Uterus (tissue), 4 donors: ENCODE data around the gene ACSS2. TPM values are rescaled to one million over a fixed set of nuclear protein-coding genes. Genes with fewer than 3 reads are reported as not detected.

ENCODE experiments used
- DNase-seq, 2 donors: peaks; one replicate each; pipeline ENCODE4 v3.0.0-alpha.2; 2019 to 2020
- H3K27ac ChIP-seq, 2 donors: fragments of 200-600 bp; sonication (generic); 1 replicate in 1 of 2; 2 replicates in 1 of 2; pipeline ENCODE4 v1.5.1; 2016 to 2018
- H3K27me3 ChIP-seq, 2 donors: fragments of 200-600 bp; sonication (generic); one replicate each; pipeline ENCODE4 v1.5.1; 2018 to 2019; ENCODE audit warnings: control low read depth in 1 of 2
- H3K36me3 ChIP-seq, 2 donors: fragments of 200-600 bp; sonication (generic); one replicate each; pipeline ENCODE4 v1.5.1; 2019; ENCODE audit warnings: control low read depth in 1 of 2
- H3K4me1 ChIP-seq, 2 donors: fragments of 200-600 bp; sonication (generic); one replicate each; pipeline ENCODE4 v1.5.1; 2018 to 2019; ENCODE audit warnings: control low read depth in 1 of 2
- H3K4me3 ChIP-seq, 2 donors: fragments of 200-600 bp; sonication (generic); 1 replicate in 1 of 2; 2 replicates in 1 of 2; pipeline ENCODE4 v1.5.1; 2018 to 2019; ENCODE audit warnings: mild to moderate bottlenecking in 1 of 2
- H3K9me3 ChIP-seq, 2 donors: fragments of 200-600 bp; sonication (generic); one replicate each; pipeline ENCODE4 v1.5.1; 2019; ENCODE audit warnings: control low read depth in 1 of 2
- POLR2A ChIP-seq, 2 donors: fragments of 450-650 bp; IDR thresholded peaks; one replicate each; pipeline ENCODE4 v1.6.1; 2016; ENCODE audit warnings: antibody characterized with exemption in 2 of 2, mild to moderate bottlenecking in 1 of 2, moderate library complexity in 1 of 2
- intact Hi-C: fragments of 100-400 bp; cut with DNase I; formaldehyde crosslinking; loops from one replicate; pipeline ENCODE4 v1.15.1; 2023; ENCODE audit warnings: low total_unique reads
- total RNA-seq, 4 donors: library from RNA; depleted of rRNA in 3 of 4; stranded (reverse); fragments of >200 nt in 3 of 4; gene quantifications; one replicate each; pipeline versions ENCODE4 v1.1.0 to v1.2.4, GENCODE V29; 2014 to 2023
- TF ChIP-seq, protein P1 (sequence below), 4 experiments: fragments of 200-600 bp in 2 of 4; fragments of 450-650 bp in 2 of 4; sonication (generic) in 2 of 4; IDR thresholded peaks; one replicate each; pipeline ENCODE4 v1.5.1; 2016 to 2019; ENCODE audit warnings: antibody characterized with exemption in 4 of 4, mild to moderate bottlenecking in 2 of 4, moderate library complexity in 1 of 4
- donor health status: DM: yes; HTN: yes; CAD: no.

The ACSS2 gene
- total RNA-seq, 4 donors from 2014 or later, result 18.8 to 138 (median 48.7) TPM

DNA sequence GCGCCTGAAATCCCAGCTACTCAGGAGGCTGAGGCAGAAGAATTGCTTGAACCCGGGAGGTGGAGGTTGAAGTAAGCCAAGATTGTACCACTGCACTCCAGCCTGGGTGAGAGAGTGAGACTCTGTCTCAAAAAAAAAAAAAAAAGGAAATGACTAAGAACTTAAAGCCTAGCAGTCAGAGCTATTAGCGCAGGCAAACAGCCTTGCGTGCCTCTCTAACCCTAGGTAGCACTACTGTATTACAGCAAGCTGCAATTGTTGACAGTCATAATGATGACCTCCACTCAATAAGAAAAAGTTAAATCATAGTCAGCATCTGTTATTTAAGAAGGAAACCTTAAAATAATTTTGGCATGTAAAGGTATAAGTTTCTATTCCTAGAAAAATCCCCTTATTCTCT, 64.8 kb downstream of the ACSS2 start:
- no peak for DNase-seq
- Histone ChIP-seq H3K4me3 (no peak overlapping the region), H3K9me3 (no peaks in the 10 kb centered on the region), H3K27ac (no peak overlapping the region), H3K36me3 (no peaks in the 10 kb centered on the region), H3K4me1 (no peaks in the 10 kb centered on the region), H3K27me3 (no peaks in the 10 kb centered on the region)
- no peak for TF ChIP-seq POLR2A (IDR thresholded peaks at IDR 0.05)
- TF ChIP-seq, protein P1, sequence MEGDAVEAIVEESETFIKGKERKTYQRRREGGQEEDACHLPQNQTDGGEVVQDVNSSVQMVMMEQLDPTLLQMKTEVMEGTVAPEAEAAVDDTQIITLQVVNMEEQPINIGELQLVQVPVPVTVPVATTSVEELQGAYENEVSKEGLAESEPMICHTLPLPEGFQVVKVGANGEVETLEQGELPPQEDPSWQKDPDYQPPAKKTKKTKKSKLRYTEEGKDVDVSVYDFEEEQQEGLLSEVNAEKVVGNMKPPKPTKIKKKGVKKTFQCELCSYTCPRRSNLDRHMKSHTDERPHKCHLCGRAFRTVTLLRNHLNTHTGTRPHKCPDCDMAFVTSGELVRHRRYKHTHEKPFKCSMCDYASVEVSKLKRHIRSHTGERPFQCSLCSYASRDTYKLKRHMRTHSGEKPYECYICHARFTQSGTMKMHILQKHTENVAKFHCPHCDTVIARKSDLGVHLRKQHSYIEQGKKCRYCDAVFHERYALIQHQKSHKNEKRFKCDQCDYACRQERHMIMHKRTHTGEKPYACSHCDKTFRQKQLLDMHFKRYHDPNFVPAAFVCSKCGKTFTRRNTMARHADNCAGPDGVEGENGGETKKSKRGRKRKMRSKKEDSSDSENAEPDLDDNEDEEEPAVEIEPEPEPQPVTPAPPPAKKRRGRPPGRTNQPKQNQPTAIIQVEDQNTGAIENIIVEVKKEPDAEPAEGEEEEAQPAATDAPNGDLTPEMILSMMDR (IDR thresholded peaks at IDR 0.05), result no peak
- intact Hi-C loops, result no loop called here

DNA sequence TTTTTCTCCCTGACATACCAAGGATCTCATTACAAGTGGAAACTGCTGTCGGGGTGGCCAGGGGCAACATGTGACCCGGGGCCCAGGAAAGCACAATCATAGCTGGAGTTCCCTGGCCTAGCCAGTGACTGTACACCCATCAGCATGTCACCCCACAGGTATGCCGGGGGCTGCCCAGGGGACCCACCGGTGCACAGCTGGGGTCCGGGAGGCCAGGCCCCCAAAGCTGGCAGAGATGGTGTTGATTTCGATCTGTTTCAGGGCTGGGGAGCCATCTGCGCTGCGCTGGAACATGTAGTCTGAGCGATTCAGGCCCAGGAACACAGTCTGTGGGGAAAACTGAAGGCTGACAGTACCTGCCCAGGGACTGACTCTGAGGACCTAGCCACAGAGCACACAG, 65.9 kb downstream of the ACSS2 start:
- TF ChIP-seq, protein P1 (IDR thresholded peaks at IDR 0.05), result no peak
- no peak for TF ChIP-seq POLR2A (IDR thresholded peaks at IDR 0.05)
- H3K9me3 ChIP-seq, result no peaks in the 10 kb centered on the region
- H3K4me3 ChIP-seq, result no peak overlapping the region
- no peak for DNase-seq
- H3K4me1 ChIP-seq, result no peaks in the 10 kb centered on the region
- intact Hi-C loops, result no loop called here
- no peaks in the 10 kb centered on the region for H3K36me3 ChIP-seq
- H3K27ac ChIP-seq, result no peak overlapping the region
- no peaks in the 10 kb centered on the region for H3K27me3 ChIP-seq

- Histone ChIP-seq H3K9me3 (no peaks in the 10 kb centered on the region), H3K4me1 (no peaks in the 10 kb centered on the region), H3K27me3 (no peaks in the 10 kb centered on the region), H3K27ac (no peak overlapping the region), H3K4me3 (no peak overlapping the region), H3K36me3 (no peaks in the 10 kb centered on the region)
- TF ChIP-seq, protein P1 (IDR thresholded peaks at IDR 0.05), result no peak
- no peak for TF ChIP-seq POLR2A (IDR thresholded peaks at IDR 0.05)
- intact Hi-C loops, result no loop called here
- no peak for DNase-seq
These were observed 67.6 kb downstream of the ACSS2 start for GRCh38 chr20:34943808-34944567.

DNA sequence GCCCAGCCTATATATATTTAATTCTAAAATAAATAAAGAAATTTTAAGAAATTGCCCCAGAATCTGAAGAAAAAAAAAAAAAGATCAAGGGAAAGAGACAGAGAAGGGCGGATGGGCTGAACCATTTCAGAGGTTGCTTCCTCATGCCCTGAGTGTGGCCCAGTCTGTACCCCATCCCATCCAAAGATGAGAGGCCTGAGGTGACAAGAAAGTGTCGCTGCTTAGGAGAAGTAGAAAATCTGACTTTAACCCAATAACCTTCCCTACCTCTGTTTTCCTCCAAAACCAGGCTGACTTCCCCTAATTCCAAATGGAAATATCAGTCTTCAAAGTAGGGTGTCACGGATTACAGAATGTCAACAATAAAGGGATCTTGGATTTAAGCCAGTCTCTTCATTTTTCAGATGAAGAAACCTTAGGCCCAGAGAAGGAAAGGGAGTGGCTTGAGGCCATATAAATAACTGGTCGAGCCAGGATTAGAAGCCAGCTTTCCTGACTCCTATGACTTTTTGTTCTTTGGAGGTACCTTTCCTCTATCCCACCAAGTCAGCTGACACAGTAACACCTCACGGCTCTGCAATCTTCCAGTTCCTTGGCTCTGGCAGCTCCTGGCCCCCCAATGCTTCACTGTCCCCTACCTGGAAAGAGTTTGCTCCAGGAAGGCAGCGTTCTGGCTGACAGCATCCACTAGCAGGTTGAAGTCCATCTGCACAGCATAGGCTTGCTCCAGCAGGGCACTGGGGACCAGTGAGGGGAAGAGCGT, 69.1 kb downstream of the ACSS2 start:
- Histone ChIP-seq H3K27ac (no peak overlapping the region), H3K36me3 (no peaks in the 10 kb centered on the region), H3K4me3 (no peak overlapping the region), H3K9me3 (no peaks in the 10 kb centered on the region), H3K4me1 (no peaks in the 10 kb centered on the region), H3K27me3 (no peaks in the 10 kb centered on the region)
- DNase-seq, result no peak
- intact Hi-C loops, result no loop called here
- TF ChIP-seq, protein P1 (IDR thresholded peaks at IDR 0.05), result no peak
- TF ChIP-seq POLR2A (IDR thresholded peaks at IDR 0.05), result no peak

DNA sequence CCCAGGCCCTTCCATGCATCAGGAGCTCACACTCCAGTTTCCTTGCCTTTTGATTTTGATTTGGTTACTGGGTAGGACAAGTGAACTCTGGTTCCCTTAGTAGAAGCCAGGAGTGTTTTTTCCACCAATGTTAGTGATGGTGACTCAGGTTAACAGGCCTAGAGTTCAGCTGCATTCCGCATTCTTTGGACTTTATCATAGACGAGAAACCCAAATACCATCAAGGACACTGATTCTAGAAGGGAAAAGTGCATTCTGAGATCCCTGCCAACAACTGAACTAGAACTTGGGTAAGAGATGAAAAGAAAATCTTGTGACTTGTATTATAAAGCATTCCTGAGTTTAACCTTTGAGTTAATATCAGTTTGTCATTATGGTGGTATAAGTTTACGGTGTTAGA, 70.2 kb downstream of the ACSS2 start:
- H3K4me3 ChIP-seq, result no peak overlapping the region
- H3K27ac ChIP-seq, result no peak overlapping the region
- TF ChIP-seq, protein P1 (IDR thresholded peaks at IDR 0.05), result no peak
- TF ChIP-seq POLR2A (IDR thresholded peaks at IDR 0.05), result no peak
- intact Hi-C loops, result no loop called here
- H3K27me3 ChIP-seq, result no peaks in the 10 kb centered on the region
- H3K36me3 ChIP-seq, result no peaks in the 10 kb centered on the region
- H3K4me1 ChIP-seq, result no peaks in the 10 kb centered on the region
- DNase-seq, result no peak
- no peaks in the 10 kb centered on the region for H3K9me3 ChIP-seq
